ENCODE data around the gene PITX1.

The PITX1 gene

GRCh38 chr5:135020111-135020895 is 13.7 kb downstream of the PITX1 start:
- TF ChIP-seq BACH2 (CRISPR knock-in tag; IDR thresholded peaks at IDR 0.05; ENCODE audit: borderline replicate concordance) = no peak
- no peak for TF ChIP-seq CSDC2 (CRISPR knock-in tag; IDR thresholded peaks at IDR 0.05)
- no peak for TF ChIP-seq CREB5 (CRISPR knock-in tag; IDR thresholded peaks at IDR 0.05; ENCODE audit: low read depth)
- no peak for TF ChIP-seq ISL1 (CRISPR knock-in tag; IDR thresholded peaks at IDR 0.05)
- TF ChIP-seq ESRRG (CRISPR knock-in tag; IDR thresholded peaks at IDR 0.05) = no peak
- no peak for TF ChIP-seq SNAI2 (CRISPR knock-in tag; IDR thresholded peaks at IDR 0.05)
- no peak for ATAC-seq

- TF ChIP-seq PPARA (CRISPR knock-in tag; IDR thresholded peaks at IDR 0.05; ENCODE audit: borderline replicate concordance) = no peak
- TF ChIP-seq ZNF565 (CRISPR knock-in tag; conservative IDR thresholded peaks at IDR 0.05; ENCODE audit: low read depth) = no peak
- TF ChIP-seq GLIS3 (CRISPR knock-in tag; IDR thresholded peaks at IDR 0.05) = no peak
- TF ChIP-seq TOX (CRISPR knock-in tag; IDR thresholded peaks at IDR 0.05; ENCODE audit: borderline replicate concordance) = no peak
- TF ChIP-seq ARNTL (CRISPR knock-in tag; IDR thresholded peaks at IDR 0.05; ENCODE audit: borderline replicate concordance, low read depth) = no peak
- no peak for TF ChIP-seq POU6F1 (CRISPR knock-in tag; IDR thresholded peaks at IDR 0.05; ENCODE audit: borderline replicate concordance, low read depth)
- TF ChIP-seq ZNF70 (CRISPR knock-in tag; IDR thresholded peaks at IDR 0.05) = no peak
- TF ChIP-seq ZFP30 (CRISPR knock-in tag; IDR thresholded peaks at IDR 0.05) = no peak
- no peak for TF ChIP-seq ZC3H10 (CRISPR knock-in tag; IDR thresholded peaks at IDR 0.05)
- no peak for TF ChIP-seq RARB (CRISPR knock-in tag; IDR thresholded peaks at IDR 0.05)
- no peak for TF ChIP-seq SNAI2 (CRISPR knock-in tag; IDR thresholded peaks at IDR 0.05)
- TF ChIP-seq, protein P1, sequence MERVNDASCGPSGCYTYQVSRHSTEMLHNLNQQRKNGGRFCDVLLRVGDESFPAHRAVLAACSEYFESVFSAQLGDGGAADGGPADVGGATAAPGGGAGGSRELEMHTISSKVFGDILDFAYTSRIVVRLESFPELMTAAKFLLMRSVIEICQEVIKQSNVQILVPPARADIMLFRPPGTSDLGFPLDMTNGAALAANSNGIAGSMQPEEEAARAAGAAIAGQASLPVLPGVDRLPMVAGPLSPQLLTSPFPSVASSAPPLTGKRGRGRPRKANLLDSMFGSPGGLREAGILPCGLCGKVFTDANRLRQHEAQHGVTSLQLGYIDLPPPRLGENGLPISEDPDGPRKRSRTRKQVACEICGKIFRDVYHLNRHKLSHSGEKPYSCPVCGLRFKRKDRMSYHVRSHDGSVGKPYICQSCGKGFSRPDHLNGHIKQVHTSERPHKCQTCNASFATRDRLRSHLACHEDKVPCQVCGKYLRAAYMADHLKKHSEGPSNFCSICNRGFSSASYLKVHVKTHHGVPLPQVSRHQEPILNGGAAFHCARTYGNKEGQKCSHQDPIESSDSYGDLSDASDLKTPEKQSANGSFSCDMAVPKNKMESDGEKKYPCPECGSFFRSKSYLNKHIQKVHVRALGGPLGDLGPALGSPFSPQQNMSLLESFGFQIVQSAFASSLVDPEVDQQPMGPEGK (CRISPR knock-in tag; IDR thresholded peaks at IDR 0.05; ENCODE audit: borderline replicate concordance) = no peak
- no peak for ATAC-seq
Measured at GRCh38 chr5:135019314-135019713, 14.7 kb downstream of the PITX1 start.

GRCh38 chr5:135018457-135018856 is 15.6 kb downstream of the PITX1 start:
- no peak for ATAC-seq
- TF ChIP-seq PPARA (CRISPR knock-in tag; IDR thresholded peaks at IDR 0.05; ENCODE audit: borderline replicate concordance) (no peak), TOX (CRISPR knock-in tag; IDR thresholded peaks at IDR 0.05; ENCODE audit: borderline replicate concordance) (no peak), CSRNP3 (CRISPR knock-in tag; IDR thresholded peaks at IDR 0.05) (no peak), CSDC2 (CRISPR knock-in tag; IDR thresholded peaks at IDR 0.05) (no peak), OSR1 (CRISPR knock-in tag; IDR thresholded peaks at IDR 0.05) (no peak), ESRRG (CRISPR knock-in tag; IDR thresholded peaks at IDR 0.05) (no peak), ZFP3 (CRISPR knock-in tag; IDR thresholded peaks at IDR 0.05) (no peak), TCF4 (CRISPR knock-in tag; IDR thresholded peaks at IDR 0.05; ENCODE audit: borderline replicate concordance) (no peak), POU6F1 (CRISPR knock-in tag; IDR thresholded peaks at IDR 0.05; ENCODE audit: borderline replicate concordance, low read depth) (no peak), ZC3H10 (CRISPR knock-in tag; IDR thresholded peaks at IDR 0.05) (no peak), CREB5 (CRISPR knock-in tag; IDR thresholded peaks at IDR 0.05; ENCODE audit: low read depth) (no peak), ZNF565 (CRISPR knock-in tag; conservative IDR thresholded peaks at IDR 0.05; ENCODE audit: low read depth) (no peak), ZNF8 (CRISPR knock-in tag; IDR thresholded peaks at IDR 0.05) (no peak), RARB (CRISPR knock-in tag; IDR thresholded peaks at IDR 0.05) (no peak), ARNTL (CRISPR knock-in tag; IDR thresholded peaks at IDR 0.05; ENCODE audit: borderline replicate concordance, low read depth) (no peak)
- TF ChIP-seq, protein P1 (CRISPR knock-in tag; IDR thresholded peaks at IDR 0.05; ENCODE audit: borderline replicate concordance) = no peak
